SK-N-SH (cell line): Measurements from ENCODE around the gene ELMO1. TPM values are rescaled to one million over a fixed set of nuclear protein-coding genes. Genes with fewer than 3 reads are reported as not detected.

ENCODE experiments used
- CTCF ChIA-PET: fragments of 300-600, 350-600 bp; formaldehyde crosslinking; extraction: SDS; loops from one replicate; lab custom pipeline; 2021; lab: Yijun Ruan, JAX
- POLR2A ChIA-PET: fragments of 350-600 bp; sonication (Branson Sonifier 250); formaldehyde crosslinking; extraction: SDS; loops from one replicate; lab custom pipeline; 2020; ENCODE audit warnings: antibody characterized with exemption, inconsistent platforms; lab: Yijun Ruan, JAX
- DNase-seq: peaks from one replicate; pipeline ENCODE4 v3.0.0; 2012
- H2AFZ ChIP-seq: fragments of 200-600 bp; sonication (generic); 2 replicates; pipeline ENCODE4 v1.8.1; 2016; ENCODE audit warnings: antibody characterized with exemption, mild to moderate bottlenecking, low read depth
- H3F3A ChIP-seq: fragments of 200-600 bp; sonication (generic); replicated peaks from 2 replicates; pipeline ENCODE3; 2016; ENCODE audit warnings: antibody characterized with exemption, mild to moderate bottlenecking; ENCODE audit not compliant: insufficient read depth
- H3K27ac ChIP-seq, 2 experiments: fragments of 200-500 bp in 1 of 2; fragments of 200-600 bp in 1 of 2; sonication (Bioruptor generic) in 1 of 2; sonication (generic), shearing (Covaris generic) in 1 of 2; 2 replicates each; pipeline versions ENCODE4 v1.5.1 to v1.6.1; 2014 to 2016; ENCODE audit warnings: low read depth in 2 of 2, inconsistent platforms in 1 of 2, low read length in 1 of 2, mild to moderate bottlenecking in 1 of 2, mixed read lengths in 1 of 2
- H3K27me3 ChIP-seq: fragments of 200-600 bp; sonication (generic), shearing (Covaris generic); 2 replicates; pipeline ENCODE4 v1.6.1; 2016; ENCODE audit warnings: mixed run types; ENCODE audit not compliant: insufficient read depth
- H3K36me3 ChIP-seq, 2 experiments: fragments of 200-500 bp in 1 of 2; fragments of 200-600 bp in 1 of 2; sonication (Bioruptor generic) in 1 of 2; sonication (generic) in 1 of 2; replicated peaks in 1 of 2; 2 replicates each; pipeline versions ENCODE3 to v1.5.1; 2014 to 2016; ENCODE audit warnings: low read length in 1 of 2, mild to moderate bottlenecking in 1 of 2; ENCODE audit not compliant: insufficient read depth in 2 of 2, control insufficient read depth in 1 of 2
- H3K4me1 ChIP-seq, 2 experiments: fragments of 200-500 bp in 1 of 2; fragments of 200-600 bp in 1 of 2; sonication (Bioruptor generic) in 1 of 2; sonication (generic), shearing (Covaris generic) in 1 of 2; 2 replicates each; pipeline versions ENCODE4 v1.5.1 to v1.6.1; 2014 to 2016; ENCODE audit warnings: low read depth in 1 of 2, low read length in 1 of 2, mixed run types in 1 of 2; ENCODE audit not compliant: insufficient read depth in 2 of 2, control insufficient read depth in 1 of 2
- H3K4me2 ChIP-seq: fragments of 200-600 bp; sonication (generic), shearing (Covaris generic); 2 replicates; pipeline ENCODE4 v1.6.1; 2017; ENCODE audit warnings: mixed run types
- H3K4me3 ChIP-seq, 2 experiments: fragments of 200-500 bp in 1 of 2; fragments of 200-600 bp in 1 of 2; sonication (Bioruptor generic) in 1 of 2; sonication (generic), shearing (Covaris generic) in 1 of 2; 2 replicates each; pipeline versions ENCODE4 v1.5.1 to v1.8.1; 2014 to 2016; ENCODE audit warnings: low read depth in 2 of 2, inconsistent platforms in 1 of 2, low read length in 1 of 2, mild to moderate bottlenecking in 1 of 2, mixed read lengths in 1 of 2, moderate library complexity in 1 of 2
- H3K79me2 ChIP-seq: fragments of 200-600 bp; sonication (generic); 2 replicates; pipeline ENCODE4 v1.8.1; 2017; ENCODE audit warnings: mild to moderate bottlenecking; ENCODE audit not compliant: insufficient read depth
- H3K9ac ChIP-seq: fragments of 200-600 bp; sonication (generic); 2 replicates; pipeline ENCODE4 v1.6.1; 2017; ENCODE audit warnings: mixed run types
- H3K9me2 ChIP-seq: fragments of 200-600 bp; sonication (generic); 2 replicates; pipeline ENCODE4 v1.6.1; 2017; ENCODE audit warnings: mixed run types
- H3K9me3 ChIP-seq: fragments of 200-600 bp; sonication (generic); 2 replicates; pipeline ENCODE4 v1.6.1; 2017; ENCODE audit warnings: mixed run types, mild to moderate bottlenecking, moderate library complexity
- H4K20me1 ChIP-seq: fragments of 200-600 bp; sonication (generic); 2 replicates; pipeline ENCODE4 v1.6.1; 2017; ENCODE audit warnings: mild to moderate bottlenecking, mixed run types; ENCODE audit not compliant: insufficient read depth
- ELF1 ChIP-seq: IDR thresholded peaks from 2 replicates; pipeline ENCODE4 v1.4.0; 2012
- FOXJ3 ChIP-seq: sonication (generic); formaldehyde crosslinking; IDR thresholded peaks from 2 replicates; pipeline ENCODE4 v1.5.1; 2020; ENCODE audit warnings: mild to moderate bottlenecking, missing genetic modification reagents
- GABPA ChIP-seq: IDR thresholded peaks from 2 replicates; pipeline ENCODE4 v1.4.0; 2012; ENCODE audit warnings: low read depth, mild to moderate bottlenecking
- GATA2 ChIP-seq: sonication (generic); formaldehyde crosslinking; IDR thresholded peaks from 2 replicates; pipeline ENCODE4 v1.5.0; 2020; ENCODE audit warnings: mild to moderate bottlenecking, missing genetic modification reagents
- RAD21 ChIP-seq: IDR thresholded peaks from 2 replicates; pipeline ENCODE4 v1.6.1; 2012; ENCODE audit warnings: mild to moderate bottlenecking, low read length
- SIN3A ChIP-seq: IDR thresholded peaks from 2 replicates; pipeline ENCODE4 v1.6.1; 2012; ENCODE audit warnings: low read depth, mild to moderate bottlenecking, low read length, moderate library complexity, borderline replicate concordance
- SMC3 ChIP-seq: IDR thresholded peaks from 2 replicates; pipeline ENCODE4 v1.6.1; 2012; ENCODE audit warnings: low read depth, low read length, improper control_type of control experiment
- TCF12 ChIP-seq: IDR thresholded peaks from 2 replicates; pipeline ENCODE4 v1.4.0; 2012
- USF1 ChIP-seq: IDR thresholded peaks from 2 replicates; pipeline ENCODE4 v1.4.0; 2012; ENCODE audit warnings: low read depth, borderline replicate concordance
- WGBS: methylation state at CpG from one replicate; pipeline ENCODE4 v1.1.6; 2017; ENCODE audit warnings: low lambda C conversion rate; 5-methylcytosine and 5-hydroxymethylcytosine counted together
- polyA plus RNA-seq, 3 experiments: library from polyadenylated mRNA; depleted of rRNA; stranded (reverse); fragments of >200 nt; gene quantifications; 2 replicates each; pipeline ENCODE4 v1.2.3, GENCODE V29; 2012

Gene ELMO1
- polyA plus RNA-seq, 1 of the 3 experiments (the other 2 are of a cell fraction) = 0.64 TPM

- H3K9me3 ChIP-seq = no peaks in the 10 kb centered on the region; the same call in 1 of the 2 replicates
- no peak overlapping the region for H3K27ac ChIP-seq
- H4K20me1 ChIP-seq = no peaks in the 10 kb centered on the region
- H3K9ac ChIP-seq = no peak overlapping the region
- no peaks in the 10 kb centered on the region for H3F3A ChIP-seq
- H2AFZ ChIP-seq = no peak overlapping the region
- no peaks in the 10 kb centered on the region for H3K79me2 ChIP-seq
- H3K4me1 ChIP-seq = peaks cover 0 to 6% of the 10 kb centered on the region in 2 experiments; a peak in 2 of 4 replicates
- WGBS = 67% methylated on average over 32 of the region's 32 CpGs
- DNase-seq = peak; percentile 49
- no peaks in the 10 kb centered on the region for H3K27me3 ChIP-seq
- no peak overlapping the region for H3K4me3 ChIP-seq
- TF ChIP-seq SMC3 (peak; percentile 51; the same call in 1 of the 2 replicates), FOXJ3 (CRISPR knock-in tag) (no peak), RAD21 (peak; percentile 75)
- CTCF ChIA-PET = interaction anchor here (0.6 to 5.4 kb wide), 10 partner anchors 9 to 446 kb away, joined by 3 to 38 read pairs (median 3); no protein-coding TSS in a partner anchor
- H3K9me2 ChIP-seq = no peaks in the 10 kb centered on the region
- H3K4me2 ChIP-seq = no peak overlapping the region
- POLR2A ChIA-PET = no interaction called here
- H3K36me3 ChIP-seq = no peaks in the 10 kb centered on the region
Measured at GRCh38 chr7:37352974-37353948, 95.4 kb downstream of the ELMO1 start.

- Histone ChIP-seq H3K27me3 (no peaks in the 10 kb centered on the region), H3F3A (no peaks in the 10 kb centered on the region), H3K9ac (no peak overlapping the region), H3K9me3 (no peaks in the 10 kb centered on the region; the same call in 1 of the 2 replicates), H3K4me2 (no peak overlapping the region), H3K79me2 (no peaks in the 10 kb centered on the region), H3K36me3 (no peaks in the 10 kb centered on the region), H2AFZ (no peak overlapping the region), H4K20me1 (no peaks in the 10 kb centered on the region), H3K4me3 (no peak overlapping the region), H3K27ac (no peak overlapping the region), H3K4me1 (peaks cover 0 to 2% of the 10 kb centered on the region in 2 experiments; a peak in 1 of 4 replicates), H3K9me2 (no peaks in the 10 kb centered on the region)
- WGBS = 52% methylated on average over 13 of the region's 13 CpGs
- no peak for DNase-seq
- CTCF ChIA-PET = interaction anchor here (0.9 to 5.4 kb wide), 9 partner anchors 9 to 1034 kb away, joined by 3 to 38 read pairs (median 4); no protein-coding TSS in a partner anchor
- TF ChIP-seq SMC3 (no peak), ELF1 (no peak)
- POLR2A ChIA-PET = no interaction called here
Measured at GRCh38 chr7:37352251-37352880, 96.3 kb downstream of the ELMO1 start.

- CTCF ChIA-PET = interaction anchor here (0.9 to 5.4 kb wide), 8 partner anchors 9 to 1034 kb away, joined by 3 to 38 read pairs (median 4); no protein-coding TSS in a partner anchor
Measured at GRCh38 chr7:37351716-37352115, 96.9 kb downstream of the ELMO1 start.

More at GRCh38 chr7:37351716-37352115, 96.9 kb downstream of the ELMO1 start:
- WGBS = 76% methylated on average over 4 of the region's 4 CpGs
- Histone ChIP-seq H3K79me2 (no peaks in the 10 kb centered on the region), H3K36me3 (no peaks in the 10 kb centered on the region), H3F3A (no peaks in the 10 kb centered on the region), H3K27me3 (no peaks in the 10 kb centered on the region), H4K20me1 (no peaks in the 10 kb centered on the region), H3K4me1 (peaks cover 0 to 2% of the 10 kb centered on the region in 2 experiments; a peak in 1 of 4 replicates), H3K9me2 (no peaks in the 10 kb centered on the region)
- no peak for DNase-seq
- POLR2A ChIA-PET = no interaction called here
- TF ChIP-seq SIN3A (no peak), USF1 (no peak), GABPA (no peak), GATA2 (no peak), TCF12 (no peak)
- TF ChIP-seq, all 33 proteins: peak for 0
- no peak overlapping the region for H2AFZ ChIP-seq
- no peak overlapping the region for H3K27ac ChIP-seq
- H3K9ac ChIP-seq = no peak overlapping the region
- no peak overlapping the region for H3K4me3 ChIP-seq
- no peaks in the 10 kb centered on the region; the same call in 1 of the 2 replicates for H3K9me3 ChIP-seq
- no peak overlapping the region for H3K4me2 ChIP-seq
